HG03442 (cell line): Measurements from ENCODE around the gene ARHGEF28.

Source experiments
- ATAC-seq: cut with Tn5 transposase; IDR thresholded peaks from one replicate; pipeline ENCODE4 v1.9.1; 2021; ENCODE audit warnings: mild to moderate bottlenecking, moderate library complexity; ENCODE audit not compliant: unreplicated experiment

ARHGEF28 gene

DNA sequence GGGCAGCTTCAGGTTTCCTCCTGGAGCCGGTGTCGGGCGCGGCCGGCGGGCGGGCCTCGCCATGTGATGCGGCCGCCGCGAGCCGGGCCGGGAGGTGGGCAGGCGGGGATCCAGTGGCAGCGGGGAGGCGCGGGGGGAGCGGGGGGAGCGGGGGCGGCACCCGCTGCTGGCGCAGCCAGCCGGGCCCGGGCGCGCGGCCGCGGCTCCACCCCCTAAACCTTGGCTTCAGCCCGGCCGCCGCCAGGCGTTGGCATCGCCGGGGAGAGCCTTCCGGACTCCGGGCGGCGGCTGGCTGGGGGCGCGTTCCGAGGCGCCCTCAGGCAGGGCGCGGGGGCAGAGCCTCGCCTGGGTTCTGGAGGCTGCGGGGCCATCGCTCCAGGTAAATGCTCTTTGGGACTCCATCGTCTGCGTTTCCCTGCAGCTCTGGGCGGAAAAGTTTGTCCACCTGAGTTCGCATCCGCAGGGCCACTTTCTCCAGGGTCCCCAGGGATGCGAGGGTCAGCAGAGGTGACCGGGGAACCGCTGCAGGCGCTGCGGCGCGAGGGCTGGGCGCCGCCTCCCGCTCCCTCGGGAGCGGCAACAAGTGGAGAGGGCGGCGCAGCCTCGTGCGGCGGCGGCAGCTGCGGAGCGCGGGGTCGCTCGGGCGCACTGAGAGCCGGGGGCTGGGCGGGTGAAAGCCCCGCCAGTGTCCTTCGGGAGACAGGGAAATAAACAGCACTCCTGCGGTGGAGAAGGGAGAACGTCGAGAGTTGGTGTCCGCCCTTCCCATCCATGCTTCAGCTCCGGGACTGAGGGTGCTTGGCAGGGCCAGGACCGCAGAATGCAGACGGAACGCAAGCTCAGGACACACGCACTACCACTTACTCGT is at the start of gene ARHGEF28:
TSS of gene ARHGEF28 (plus strand) at position 253 of the 868 bp plus-strand sequence. CDS start 58,656 bp downstream, outside the sequence.
- ATAC-seq, result peak; percentile 54

DNA sequence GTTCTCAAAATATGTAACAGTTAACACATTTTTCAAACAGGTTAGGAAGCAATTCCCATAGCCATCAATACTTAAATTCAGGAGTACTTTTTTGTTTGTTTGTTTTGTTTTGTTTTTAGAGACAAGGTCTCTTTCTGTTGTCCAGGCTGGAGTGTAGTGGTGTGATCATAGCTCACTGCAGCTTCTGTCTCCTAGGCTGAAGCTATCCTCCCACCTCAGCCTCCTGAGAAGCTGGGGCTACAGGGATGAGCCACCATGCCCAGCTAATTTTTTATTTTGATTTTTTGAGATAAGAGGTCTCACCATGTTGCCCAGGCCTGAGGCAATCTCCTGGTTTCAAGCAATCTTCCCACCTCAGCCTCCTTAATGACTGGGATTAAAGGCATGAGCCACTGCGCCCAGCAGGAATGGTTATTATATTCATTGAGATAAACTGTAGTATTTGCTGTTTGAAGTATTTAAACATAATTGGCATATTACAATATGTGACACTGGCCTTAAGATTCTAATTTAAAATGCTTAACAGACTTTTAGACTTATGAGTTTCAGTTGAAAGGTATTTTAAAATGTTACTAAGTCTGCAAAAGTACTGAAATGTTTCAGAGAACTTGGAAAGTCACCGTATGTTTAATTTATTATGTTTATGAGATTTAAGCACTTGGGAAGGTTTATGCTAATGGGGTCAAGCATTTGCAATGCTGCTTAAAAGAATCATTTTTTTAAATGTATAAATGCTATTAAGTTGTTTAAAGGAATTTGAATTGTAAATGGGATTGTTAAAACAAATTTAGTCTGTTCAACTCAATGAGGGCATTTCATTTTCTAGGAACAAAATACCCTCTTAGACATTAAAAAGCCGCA is 43.5 kb upstream of the ARHGEF28 start:
- ATAC-seq, result no peak

DNA sequence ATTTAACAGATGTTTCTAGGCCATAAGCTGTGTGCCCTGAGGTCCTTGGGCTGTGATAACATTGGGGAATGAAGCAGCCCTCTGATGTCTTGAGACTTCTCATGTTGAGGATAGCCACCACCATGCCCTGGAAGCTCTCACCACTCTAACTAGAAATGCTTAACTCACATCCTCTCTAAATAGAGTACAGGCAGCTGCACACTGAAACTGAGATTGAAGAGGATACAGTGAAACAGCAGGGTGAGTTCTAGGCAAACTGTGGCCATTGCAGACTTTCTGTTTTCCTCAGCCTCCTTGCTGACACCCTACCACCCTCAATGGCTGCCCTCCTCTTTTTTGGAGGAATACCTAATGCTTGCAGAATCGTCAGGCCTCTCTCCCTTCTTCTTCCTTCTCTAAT is 38.1 kb upstream of the ARHGEF28 start:
- peak; percentile 54 for ATAC-seq

- no peak for ATAC-seq
Measured at GRCh38 chr5:73591102-73591695, 34.8 kb upstream of the ARHGEF28 start.

DNA sequence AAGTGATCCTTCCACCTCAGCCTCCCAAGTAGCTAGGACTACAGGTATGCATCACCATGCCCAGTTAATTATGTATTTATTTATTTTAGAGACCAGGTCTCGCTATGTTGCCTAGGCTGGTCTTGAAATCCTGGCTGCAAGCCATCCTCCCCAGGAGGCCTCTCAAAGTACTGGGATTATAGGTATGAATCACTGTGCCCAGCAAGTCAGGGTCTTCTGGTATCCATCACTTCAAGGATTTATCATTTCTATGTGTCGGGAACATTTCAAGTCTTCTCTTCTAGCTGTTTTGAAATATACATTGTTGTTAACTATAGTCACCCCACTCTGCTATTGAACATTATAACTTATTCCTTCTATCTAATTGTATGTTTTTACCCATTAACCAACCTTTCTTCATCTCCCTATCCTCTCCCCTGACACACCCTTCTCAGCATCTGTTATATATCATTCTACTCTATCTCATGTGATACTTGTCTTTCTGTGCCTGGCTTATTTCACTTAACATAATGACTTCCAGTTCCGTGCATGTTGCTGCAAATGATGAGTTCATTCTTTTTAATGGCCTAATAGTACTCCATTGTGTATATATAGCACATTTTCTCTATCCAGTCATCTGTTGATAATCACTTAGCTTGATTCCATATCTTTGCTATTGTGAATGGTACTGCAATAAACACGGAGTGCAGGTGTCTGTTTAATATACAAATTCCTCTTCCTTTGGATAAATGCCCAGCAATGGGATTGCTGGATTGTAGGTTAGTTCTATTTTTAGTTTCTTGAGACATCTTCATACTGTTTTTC is 34.1 kb upstream of the ARHGEF28 start:
- no peak for ATAC-seq

DNA sequence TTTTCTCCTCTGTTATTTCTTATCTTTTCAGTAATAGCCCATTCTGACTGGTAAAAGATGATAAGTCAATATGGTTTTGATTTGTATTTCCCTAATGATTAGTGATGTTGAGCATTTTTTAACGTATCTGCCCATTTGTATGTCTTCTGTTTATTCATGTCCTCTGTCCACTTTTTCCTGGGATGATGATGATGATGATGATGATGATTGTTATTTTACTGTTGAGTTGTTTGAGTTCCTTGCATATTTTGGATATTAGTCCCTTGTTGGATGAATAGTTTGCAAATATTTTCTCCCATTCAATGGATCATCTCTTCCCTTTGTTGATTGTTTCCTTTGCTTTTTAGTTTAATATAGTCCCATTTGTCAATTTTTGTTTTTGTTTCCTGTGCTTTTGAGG is 33.4 kb upstream of the ARHGEF28 start:
- ATAC-seq, result no peak

DNA sequence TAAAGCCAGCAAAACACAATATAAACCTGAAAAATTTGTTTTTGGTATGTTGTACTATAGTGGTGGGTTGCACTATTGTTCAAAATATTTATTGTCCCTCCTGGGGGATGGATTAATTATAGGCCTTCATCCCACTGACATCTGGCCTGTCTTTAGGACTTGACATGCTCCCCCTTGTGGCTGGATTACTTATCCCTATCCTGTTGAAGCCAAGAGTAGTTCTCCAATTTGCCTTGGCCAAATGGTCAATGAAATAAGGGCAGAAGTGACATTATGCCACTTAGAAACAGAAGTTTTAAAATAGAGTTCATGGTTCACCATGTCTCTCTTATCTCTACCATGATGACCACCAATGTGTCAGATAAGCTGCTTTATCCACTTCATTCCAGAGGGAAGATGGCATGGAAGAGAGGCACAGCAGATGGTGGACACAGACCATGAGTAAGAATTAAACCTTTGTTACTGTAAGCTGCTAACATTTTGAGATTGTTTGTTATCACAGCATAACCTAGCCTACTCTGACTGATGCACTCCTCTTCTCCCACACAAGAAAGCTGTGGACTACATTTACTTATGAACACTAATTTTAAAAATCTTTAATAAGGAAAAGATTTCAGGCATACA is 29.2 kb upstream of the ARHGEF28 start:
- ATAC-seq, result no peak

DNA sequence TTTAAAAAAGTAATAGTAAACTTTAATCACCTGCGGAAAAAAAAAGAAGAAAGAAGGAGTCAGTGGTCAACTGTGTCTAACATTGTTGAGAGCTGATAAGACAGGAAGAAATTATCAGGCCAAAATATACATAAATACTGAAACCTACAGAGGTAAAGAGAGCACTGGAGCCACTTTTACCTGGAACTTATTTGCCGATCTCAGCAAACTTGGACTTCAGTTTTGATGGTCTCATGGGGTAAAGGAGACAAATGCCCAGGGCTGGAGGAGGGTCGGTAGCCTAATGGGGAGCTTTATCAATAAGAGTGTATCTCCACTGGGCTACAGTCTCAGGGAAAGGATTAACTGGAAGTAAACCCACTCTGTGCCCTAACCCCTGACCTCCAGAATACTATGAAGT is 26.6 kb upstream of the ARHGEF28 start:
- no peak for ATAC-seq

DNA sequence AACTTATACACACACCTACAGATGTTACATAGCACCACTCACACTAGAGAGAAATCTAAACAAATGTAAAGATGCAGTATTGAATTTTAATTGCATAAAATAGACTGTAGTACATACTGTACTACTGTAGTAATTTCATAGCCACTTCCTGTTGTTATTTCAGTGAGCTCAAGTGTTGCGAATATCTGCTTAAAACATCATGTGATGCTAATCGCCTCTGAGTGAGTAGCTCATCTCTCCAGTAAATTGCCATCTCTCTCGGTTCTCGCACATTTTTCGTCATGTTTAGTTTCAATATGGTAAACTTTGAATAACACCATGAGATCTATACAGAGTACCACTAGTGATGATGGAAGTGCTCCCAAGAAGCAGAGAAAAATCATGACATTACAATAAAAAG is 22.0 kb upstream of the ARHGEF28 start:
- ATAC-seq, result no peak

- no peak for ATAC-seq
Measured at GRCh38 chr5:73605223-73606087, 20.5 kb upstream of the ARHGEF28 start.

GRCh38 chr5:73606206-73606753 is 19.7 kb upstream of the ARHGEF28 start:
- ATAC-seq, result no peak

- ATAC-seq, result no peak
Measured at GRCh38 chr5:73607228-73607627, 18.8 kb upstream of the ARHGEF28 start.

GRCh38 chr5:73612799-73613198 is 13.2 kb upstream of the ARHGEF28 start:
- no peak for ATAC-seq

GRCh38 chr5:73615085-73615484 is 10.9 kb upstream of the ARHGEF28 start:
- ATAC-seq, result no peak

DNA sequence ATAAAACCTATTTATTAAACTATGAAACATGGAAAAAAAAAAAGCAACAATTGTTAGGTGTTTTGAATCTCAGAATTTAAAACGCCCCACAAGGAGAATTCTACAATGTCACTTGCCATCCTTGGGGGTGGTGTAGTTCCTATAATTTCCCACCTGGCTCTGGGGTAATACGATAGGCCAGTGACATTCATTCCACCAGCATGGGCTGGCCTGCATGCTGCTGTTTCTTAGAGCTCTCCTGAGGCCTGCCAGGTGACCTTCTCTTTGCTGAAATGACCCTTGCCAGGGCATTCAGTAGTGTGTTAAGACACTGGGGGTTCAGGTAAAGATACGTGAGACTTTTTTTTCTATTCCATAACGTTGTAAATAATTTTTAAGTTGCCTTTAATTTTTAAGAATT is 10.0 kb upstream of the ARHGEF28 start:
- ATAC-seq, result no peak

DNA sequence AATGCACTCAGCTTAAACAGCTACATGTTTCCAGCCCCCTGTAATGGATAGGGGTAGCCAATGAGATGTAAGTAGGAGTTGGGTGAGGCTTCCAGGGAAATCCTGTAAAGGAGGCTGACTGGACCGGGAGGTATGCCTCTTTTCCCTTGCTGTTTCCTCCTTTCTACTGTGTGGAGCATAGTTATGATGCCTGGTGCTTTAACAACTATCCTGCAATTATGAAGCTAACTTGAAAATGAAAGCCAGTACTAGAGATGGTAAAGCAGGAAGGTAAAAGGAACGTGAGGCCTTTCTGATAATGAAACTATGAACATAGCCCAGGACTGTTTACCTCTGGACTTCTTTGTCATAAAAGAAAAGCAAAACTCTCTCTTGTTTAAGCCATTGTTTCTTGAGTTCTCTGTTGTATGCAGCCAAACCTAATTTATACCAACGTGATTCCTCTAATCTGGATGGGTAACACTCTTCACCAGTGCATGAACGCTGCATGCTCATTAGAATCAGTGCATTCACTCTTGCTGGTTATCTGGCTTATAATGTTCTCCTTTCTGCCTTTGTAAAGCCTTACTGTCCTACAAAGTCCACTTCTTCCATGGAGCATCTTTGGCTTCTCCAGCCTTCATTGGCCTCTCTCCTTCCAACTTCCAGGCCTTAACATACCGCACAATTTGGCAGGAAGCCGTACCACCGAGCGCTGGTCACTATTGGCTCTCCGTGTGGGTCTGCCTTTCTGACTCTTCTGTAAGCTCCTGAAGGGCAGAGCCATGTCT is 8.3 kb upstream of the ARHGEF28 start:
- ATAC-seq, result no peak

- no peak for ATAC-seq
Measured at GRCh38 chr5:73619606-73620333, 6.2 kb upstream of the ARHGEF28 start.

- ATAC-seq, result no peak
Measured at GRCh38 chr5:73620334-73620687, 5.7 kb upstream of the ARHGEF28 start.
